ENCODE measurements around the gene RFT1. TPM values are rescaled to one million over a fixed set of nuclear protein-coding genes. Genes with fewer than 3 reads are reported as not detected.

The RFT1 gene
- total RNA-seq, 1 experiment from 2014 or later = 26.3 TPM

DNA sequence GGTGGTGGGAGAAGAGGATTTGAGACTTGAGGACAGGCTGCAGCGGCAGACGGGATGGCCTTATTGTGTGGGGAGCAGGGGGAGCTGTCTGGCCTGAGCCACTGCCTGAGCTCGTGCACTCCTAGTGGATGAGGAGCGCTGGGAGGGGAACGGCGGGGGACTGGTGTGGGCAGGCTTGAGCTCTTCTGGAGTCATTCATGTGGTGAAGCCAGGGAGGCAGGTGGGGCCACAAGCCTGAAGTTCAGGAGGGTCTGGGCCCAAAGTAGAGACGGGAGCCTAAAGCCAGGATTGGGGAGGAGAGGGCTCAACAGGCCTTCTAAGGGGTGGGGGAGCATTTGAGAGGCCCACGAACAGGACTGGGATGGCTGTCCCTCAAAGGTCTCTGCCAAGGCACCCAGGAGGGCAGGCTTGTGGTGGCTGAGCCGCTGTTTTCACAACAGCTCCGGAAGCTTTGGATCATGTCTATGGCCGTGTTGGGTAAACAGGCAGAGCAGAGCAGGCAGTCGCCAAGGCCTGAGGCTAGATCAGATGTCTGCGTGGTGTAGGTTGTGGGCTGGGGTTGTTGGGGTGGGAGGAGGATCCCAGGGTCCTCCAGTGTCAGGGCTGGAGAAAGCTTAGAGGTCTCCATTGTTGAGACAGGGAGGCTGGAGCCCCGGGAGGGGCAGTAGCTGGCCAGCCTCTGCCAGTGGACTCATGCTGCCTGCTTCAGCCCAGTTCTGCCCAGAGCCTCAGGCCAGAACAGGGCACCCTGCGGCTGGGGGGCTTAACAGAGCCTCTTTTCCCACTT, 39.0 kb upstream of the RFT1 start:
- TF ChIP-seq ESRRA (CRISPR knock-in tag; IDR thresholded peaks at IDR 0.05; ENCODE audit: borderline replicate concordance) (no peak), TEAD1 (CRISPR knock-in tag; IDR thresholded peaks at IDR 0.05) (no peak), ZNF219 (CRISPR knock-in tag; IDR thresholded peaks at IDR 0.05; ENCODE audit: borderline replicate concordance) (no peak), USF2 (CRISPR knock-in tag; IDR thresholded peaks at IDR 0.05) (no peak), ZBTB43 (CRISPR knock-in tag; IDR thresholded peaks at IDR 0.05) (no peak), FOXK1 (CRISPR knock-in tag; IDR thresholded peaks at IDR 0.05) (no peak)
- TF ChIP-seq, protein P1, sequence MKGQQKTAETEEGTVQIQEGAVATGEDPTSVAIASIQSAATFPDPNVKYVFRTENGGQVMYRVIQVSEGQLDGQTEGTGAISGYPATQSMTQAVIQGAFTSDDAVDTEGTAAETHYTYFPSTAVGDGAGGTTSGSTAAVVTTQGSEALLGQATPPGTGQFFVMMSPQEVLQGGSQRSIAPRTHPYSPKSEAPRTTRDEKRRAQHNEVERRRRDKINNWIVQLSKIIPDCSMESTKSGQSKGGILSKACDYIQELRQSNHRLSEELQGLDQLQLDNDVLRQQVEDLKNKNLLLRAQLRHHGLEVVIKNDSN (CRISPR knock-in tag; IDR thresholded peaks at IDR 0.05) = no peak
- peaks cover 53% of the 10 kb centered on the region for H3K4me1 Mint-ChIP-seq
- no peaks in the 10 kb centered on the region for H3K9me3 Mint-ChIP-seq
- peak; percentile 69 for ATAC-seq
- H3K36me3 Mint-ChIP-seq = no peaks in the 10 kb centered on the region
- no peaks in the 10 kb centered on the region for H3K27me3 Mint-ChIP-seq (ENCODE audit: low read depth)
- DNase-seq (ENCODE audit: low spot score) = peak; percentile 53
- no peak overlapping the region for H3K4me3 Mint-ChIP-seq
- CTCF ChIA-PET = interaction anchor here (0.7 to 3.8 kb wide), 9 partner anchors 9 to 59 kb away, joined by 3 to 22 read pairs (median 7); partner anchors contain the start of gene PRKCD
- H3K27ac Mint-ChIP-seq = peak overlapping the region; percentile 91
- POLR2A ChIA-PET = interaction anchor here (1.2 kb wide), 1 partner anchor 9 kb away, joined by 4 read pairs; no protein-coding TSS in a partner anchor

DNA sequence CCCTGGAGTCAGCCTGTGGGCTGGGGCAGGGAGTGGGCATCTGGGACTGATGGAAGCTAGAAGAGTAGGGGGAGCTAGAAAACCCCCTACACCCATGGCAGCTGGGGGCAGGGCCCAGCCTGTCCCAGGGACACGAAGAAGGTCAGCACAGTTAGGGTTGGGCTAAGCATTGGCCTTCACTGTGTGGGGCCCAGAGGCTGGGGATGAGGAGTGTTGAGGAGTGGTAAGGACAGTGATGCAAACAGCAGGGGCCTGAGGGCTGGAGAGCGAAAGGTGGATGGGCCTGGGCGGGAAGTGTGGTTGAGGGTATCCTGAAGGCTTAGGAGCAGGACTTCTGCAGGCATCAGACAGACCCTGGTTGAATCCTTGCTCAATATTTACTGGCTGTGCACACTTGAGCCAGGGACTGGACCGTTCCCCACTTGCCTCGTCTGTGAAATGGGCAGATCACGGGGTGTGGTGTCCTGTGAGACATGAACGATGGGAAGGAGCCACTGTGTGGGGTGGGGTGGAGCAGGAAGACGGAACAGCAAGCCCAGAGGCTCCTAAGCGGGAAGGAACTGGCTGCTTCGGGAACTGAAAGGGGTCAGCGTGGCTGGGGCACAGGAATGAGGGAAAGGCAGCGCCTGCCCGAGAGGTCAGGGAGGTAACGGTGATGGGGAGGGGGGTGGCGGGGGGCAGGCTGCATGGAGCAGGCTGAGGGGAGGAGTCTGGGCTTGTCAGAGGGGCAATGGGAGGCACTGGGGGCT, 38.1 kb upstream of the RFT1 start:
- DNase-seq (ENCODE audit: low spot score) (peak; percentile 29), ATAC-seq (no peak)
- ChIA-PET POLR2A (no interaction called here), CTCF (interaction anchor here (0.7 to 3.8 kb wide), 8 partner anchors 8 to 58 kb away, joined by 3 to 22 read pairs (median 9); partner anchors contain the start of gene PRKCD)
- Mint-ChIP-seq H3K27ac (peak overlapping the region; percentile 75), H3K9me3 (no peaks in the 10 kb centered on the region), H3K27me3 (ENCODE audit: low read depth) (no peaks in the 10 kb centered on the region), H3K4me3 (no peak overlapping the region), H3K36me3 (no peaks in the 10 kb centered on the region), H3K4me1 (peaks cover 50% of the 10 kb centered on the region)
- TF ChIP-seq SMAD4 (CRISPR knock-in tag; IDR thresholded peaks at IDR 0.05) = no peak
- TF ChIP-seq ZNF121 (CRISPR knock-in tag; IDR thresholded peaks at IDR 0.05) = 0 out of 2 replicates have a peak, but pooled peaks have one; percentile 20

DNA sequence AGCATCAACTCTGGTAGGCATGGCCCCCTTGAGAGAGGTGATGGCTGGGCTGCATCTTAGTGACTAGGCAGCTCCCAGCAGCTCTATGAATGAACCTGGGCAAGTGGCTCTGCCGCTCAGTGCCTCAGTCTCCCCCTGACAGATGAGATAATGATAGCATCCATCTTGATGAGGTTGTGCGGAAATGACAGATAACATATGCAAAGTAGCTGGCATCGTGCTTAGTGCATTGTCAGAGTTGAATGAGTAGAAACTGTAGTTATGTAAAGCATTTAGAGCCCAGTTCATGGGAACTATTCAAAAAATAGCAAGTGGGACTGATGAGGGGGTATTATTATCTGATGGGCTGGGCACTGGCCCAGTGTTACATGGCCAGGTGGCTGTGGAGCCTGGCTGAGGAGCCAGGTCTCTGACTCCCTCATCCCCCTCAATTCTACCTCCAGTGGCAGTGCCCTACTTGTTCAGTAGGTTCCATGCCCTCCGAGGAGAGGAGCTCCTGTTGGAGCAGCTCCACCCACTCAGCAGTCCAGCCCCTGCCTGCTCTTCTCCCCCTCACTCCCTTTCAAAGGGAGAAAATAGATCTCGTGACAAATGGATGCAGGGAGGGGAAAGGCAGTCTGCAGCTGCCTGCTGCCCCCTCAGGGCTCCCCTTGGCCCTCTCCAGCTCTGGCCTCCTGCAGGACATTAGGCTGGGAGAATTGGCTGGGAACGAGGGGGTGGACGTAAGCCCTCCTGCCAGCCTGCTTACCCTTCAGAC, 37.4 kb upstream of the RFT1 start:
- ATAC-seq (no peak), DNase-seq (ENCODE audit: low spot score) (no peak)
- ChIA-PET CTCF (interaction anchor here (1.3 to 2.2 kb wide), 2 partner anchors 11 to 33 kb away, joined by 6 to 12 read pairs; no protein-coding TSS in a partner anchor), POLR2A (no interaction called here)
- Mint-ChIP-seq H3K9me3 (no peaks in the 10 kb centered on the region), H3K4me3 (no peak overlapping the region), H3K27ac (no peak overlapping the region; the same call in 1 of the 2 replicates), H3K36me3 (no peaks in the 10 kb centered on the region), H3K27me3 (ENCODE audit: low read depth) (no peaks in the 10 kb centered on the region), H3K4me1 (peaks cover 53% of the 10 kb centered on the region)
- TF ChIP-seq SP1 (CRISPR knock-in tag; conservative IDR thresholded peaks at IDR 0.05) (no peak), ZNF232 (CRISPR knock-in tag; IDR thresholded peaks at IDR 0.05) (no peak), RORB (CRISPR knock-in tag; IDR thresholded peaks at IDR 0.05) (no peak), HMGA2 (CRISPR knock-in tag; IDR thresholded peaks at IDR 0.05) (no peak), IRF2 (CRISPR knock-in tag; IDR thresholded peaks at IDR 0.05; ENCODE audit: borderline replicate concordance, low read depth) (no peak), FOXK1 (CRISPR knock-in tag; IDR thresholded peaks at IDR 0.05) (no peak), SMAD3 (CRISPR knock-in tag; IDR thresholded peaks at IDR 0.05; ENCODE audit: borderline replicate concordance) (no peak), ZBTB21 (CRISPR knock-in tag; IDR thresholded peaks at IDR 0.05; ENCODE audit: borderline replicate concordance) (no peak), ESRRA (CRISPR knock-in tag; IDR thresholded peaks at IDR 0.05; ENCODE audit: borderline replicate concordance) (no peak), FOXP1 (CRISPR knock-in tag; IDR thresholded peaks at IDR 0.05; ENCODE audit: borderline replicate concordance) (no peak), CREB1 (CRISPR knock-in tag; IDR thresholded peaks at IDR 0.05) (no peak), TP53 (CRISPR knock-in tag; IDR thresholded peaks at IDR 0.05) (no peak), ATF6 (CRISPR knock-in tag; IDR thresholded peaks at IDR 0.05) (no peak), TEAD4 (CRISPR knock-in tag; IDR thresholded peaks at IDR 0.05) (no peak)
- TF ChIP-seq, protein P2, sequence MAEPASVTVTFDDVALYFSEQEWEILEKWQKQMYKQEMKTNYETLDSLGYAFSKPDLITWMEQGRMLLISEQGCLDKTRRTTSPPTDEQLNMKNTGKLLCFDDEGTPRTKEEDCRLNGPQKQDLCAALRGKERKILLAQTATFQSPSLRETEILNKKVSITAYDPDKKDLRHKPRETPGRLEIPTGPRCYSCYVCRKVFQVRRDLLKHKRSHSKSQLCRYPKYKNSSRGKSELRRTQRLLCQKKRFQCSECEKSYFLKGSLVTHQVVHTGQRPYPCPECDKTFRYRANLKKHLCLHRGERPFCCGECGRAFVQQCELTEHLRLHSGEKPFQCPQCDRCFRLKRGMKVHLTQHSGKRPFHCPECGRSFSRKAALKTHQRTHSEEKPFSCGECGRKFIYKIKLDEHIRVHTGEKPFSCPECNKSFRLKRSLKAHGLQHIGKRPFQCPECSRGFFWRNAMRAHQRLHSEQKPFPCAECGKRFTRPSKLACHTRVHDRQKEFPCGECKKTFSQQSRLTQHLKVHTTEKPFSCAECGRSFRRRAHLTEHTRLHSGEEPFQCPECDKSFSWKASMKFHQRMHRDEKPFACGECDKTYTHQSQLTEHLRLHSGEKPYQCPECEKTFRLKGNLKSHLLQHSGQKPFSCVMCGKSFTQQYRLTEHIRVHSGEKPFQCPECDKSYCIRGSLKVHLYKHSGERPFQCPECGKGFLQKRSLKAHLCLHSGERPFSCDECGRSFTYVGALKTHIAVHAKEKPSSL (CRISPR knock-in tag; conservative IDR thresholded peaks at IDR 0.05) = no peak

Data from WTC11 (cell line).